A549 (cell line): ENCODE results near the gene COG8. TPM values are rescaled to one million over a fixed set of nuclear protein-coding genes. Genes with fewer than 3 reads are reported as not detected.

ENCODE experiments used
- polyA plus RNA-seq, 4 experiments: library from polyadenylated mRNA; depleted of rRNA in 3 of 4; stranded (reverse); fragments of >200 nt; fragmentation: RNase III in 1 of 4; extraction: RNeasy Plus Mini Kit Qiagen cat#74134 plus additional on column Dnase treatment in 1 of 4; gene quantifications; 2 replicates in 3 of 4; 3 replicates in 1 of 4; pipeline ENCODE4 v1.2.3, GENCODE V29; 2011 to 2017

Gene COG8
- polyA plus RNA-seq, 2 of the 4 experiments (the other 2 are of a cell fraction), result 21.4 to 24.3 TPM

Other genes starting within 250 kb of the COG8 start
- 9.1 and 11.1 TPM in 2 replicates for gene HAS3, start 233.9 kb downstream of the COG8 start, polyA plus RNA-seq (2011; rRNA removed)
- gene HAS3, start 233.9 kb downstream of the COG8 start, polyA plus RNA-seq (2017; fragmentation: RNase III; extraction: RNeasy Plus Mini Kit Qiagen cat#74134 plus additional on column Dnase treatment), result 12.4 to 18.6 TPM (median 14.1 TPM) in 3 replicates
- 81.6 and 113 TPM in 2 replicates for gene CHTF8, start 207.0 kb downstream of the COG8 start, polyA plus RNA-seq (2011; rRNA removed)
- 72.5 to 82.7 TPM (median 78.7 TPM) in 3 replicates for gene CHTF8, start 207.0 kb downstream of the COG8 start, polyA plus RNA-seq (2017; fragmentation: RNase III; extraction: RNeasy Plus Mini Kit Qiagen cat#74134 plus additional on column Dnase treatment)
- gene UTP4, start 206.9 kb downstream of the COG8 start, polyA plus RNA-seq (2011; rRNA removed), result 118 TPM in 2 replicates
- 77.1 to 87.3 TPM (median 78.8 TPM) in 3 replicates for gene UTP4, start 206.9 kb downstream of the COG8 start, polyA plus RNA-seq (2017; fragmentation: RNase III; extraction: RNeasy Plus Mini Kit Qiagen cat#74134 plus additional on column Dnase treatment)
- 19.2 and 20.8 TPM in 2 replicates for gene SNTB2, start 152.4 kb downstream of the COG8 start, polyA plus RNA-seq (2011; rRNA removed)
- 7.4 to 8.4 TPM (median 7.8 TPM) in 3 replicates for gene SNTB2, start 152.4 kb downstream of the COG8 start, polyA plus RNA-seq (2017; fragmentation: RNase III; extraction: RNeasy Plus Mini Kit Qiagen cat#74134 plus additional on column Dnase treatment)
- gene VPS4A, start 28.2 kb downstream of the COG8 start, polyA plus RNA-seq (2011; rRNA removed), result 12.9 and 18.2 TPM in 2 replicates
- 25.5 to 28.1 TPM (median 26.7 TPM) in 3 replicates for gene VPS4A, start 28.2 kb downstream of the COG8 start, polyA plus RNA-seq (2017; fragmentation: RNase III; extraction: RNeasy Plus Mini Kit Qiagen cat#74134 plus additional on column Dnase treatment)
- gene PDF, start 9.0 kb downstream of the COG8 start, polyA plus RNA-seq (2011; rRNA removed), result 10.0 and 16.1 TPM in 2 replicates
- 27.6 to 29.1 TPM (median 27.9 TPM) in 3 replicates for gene PDF, start 9.0 kb downstream of the COG8 start, polyA plus RNA-seq (2017; fragmentation: RNase III; extraction: RNeasy Plus Mini Kit Qiagen cat#74134 plus additional on column Dnase treatment)
- 23.0 and 27.3 TPM in 2 replicates for gene NIP7, start 208 bp upstream of the COG8 start, polyA plus RNA-seq (2011; rRNA removed)
- gene NIP7, start 208 bp upstream of the COG8 start, polyA plus RNA-seq (2017; fragmentation: RNase III; extraction: RNeasy Plus Mini Kit Qiagen cat#74134 plus additional on column Dnase treatment), result 55.9 to 64.5 TPM (median 55.9 TPM) in 3 replicates
- 0.12 TPM in 1 of 2 replicates, not detected in the other for gene TMED6, start 12.2 kb upstream of the COG8 start, polyA plus RNA-seq (2011; rRNA removed)
- 0.19 to 0.44 TPM (median 0.20 TPM) in 3 replicates for gene TMED6, start 12.2 kb upstream of the COG8 start, polyA plus RNA-seq (2017; fragmentation: RNase III; extraction: RNeasy Plus Mini Kit Qiagen cat#74134 plus additional on column Dnase treatment)
- gene TERF2, start 46.4 kb upstream of the COG8 start, polyA plus RNA-seq (2011; rRNA removed), result 27.3 and 29.0 TPM in 2 replicates
- gene TERF2, start 46.4 kb upstream of the COG8 start, polyA plus RNA-seq (2017; fragmentation: RNase III; extraction: RNeasy Plus Mini Kit Qiagen cat#74134 plus additional on column Dnase treatment), result 25.2 to 30.6 TPM (median 30.3 TPM) in 3 replicates
- 477 and 583 TPM in 2 replicates for gene CYB5B, start 85.1 kb upstream of the COG8 start, polyA plus RNA-seq (2011; rRNA removed)
- gene CYB5B, start 85.1 kb upstream of the COG8 start, polyA plus RNA-seq (2017; fragmentation: RNase III; extraction: RNeasy Plus Mini Kit Qiagen cat#74134 plus additional on column Dnase treatment), result 159 to 248 TPM (median 217 TPM) in 3 replicates
- gene NFAT5, start 226.4 kb upstream of the COG8 start, polyA plus RNA-seq (2011; rRNA removed), result 45.1 and 48.3 TPM in 2 replicates
- gene NFAT5, start 226.4 kb upstream of the COG8 start, polyA plus RNA-seq (2017; fragmentation: RNase III; extraction: RNeasy Plus Mini Kit Qiagen cat#74134 plus additional on column Dnase treatment), result 8.2 to 9.5 TPM (median 8.3 TPM) in 3 replicates